ENCODE measurements around the gene CMC2.

CMC2 gene

DNA sequence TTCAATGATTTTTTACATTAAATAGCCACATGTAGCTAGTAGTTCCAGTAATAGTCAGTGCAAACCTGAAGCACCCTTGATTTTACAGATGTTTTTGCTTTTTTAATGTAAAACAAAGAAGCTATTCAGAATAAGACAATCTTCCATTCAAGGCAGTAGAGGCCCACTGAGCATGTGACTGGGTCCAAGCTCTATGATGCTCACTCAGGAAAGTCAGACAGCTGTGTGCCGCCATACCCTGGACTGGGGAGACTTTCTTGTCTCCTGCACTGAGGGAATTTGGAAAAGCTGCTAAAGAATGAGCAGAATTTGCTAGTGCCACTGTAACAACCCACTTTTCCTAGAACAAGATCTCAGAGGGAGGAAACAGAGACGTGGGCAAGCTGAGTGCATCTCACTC lies 11.8 kb upstream of the CMC2 start:
- POLR2A ChIA-PET = interaction anchor here (0.6 to 1.0 kb wide), 2 partner anchors 11 to 13 kb away, joined by 3 read pairs; partner anchors contain the start of genes CENPN and CMC2
- TF ChIP-seq, protein P1, sequence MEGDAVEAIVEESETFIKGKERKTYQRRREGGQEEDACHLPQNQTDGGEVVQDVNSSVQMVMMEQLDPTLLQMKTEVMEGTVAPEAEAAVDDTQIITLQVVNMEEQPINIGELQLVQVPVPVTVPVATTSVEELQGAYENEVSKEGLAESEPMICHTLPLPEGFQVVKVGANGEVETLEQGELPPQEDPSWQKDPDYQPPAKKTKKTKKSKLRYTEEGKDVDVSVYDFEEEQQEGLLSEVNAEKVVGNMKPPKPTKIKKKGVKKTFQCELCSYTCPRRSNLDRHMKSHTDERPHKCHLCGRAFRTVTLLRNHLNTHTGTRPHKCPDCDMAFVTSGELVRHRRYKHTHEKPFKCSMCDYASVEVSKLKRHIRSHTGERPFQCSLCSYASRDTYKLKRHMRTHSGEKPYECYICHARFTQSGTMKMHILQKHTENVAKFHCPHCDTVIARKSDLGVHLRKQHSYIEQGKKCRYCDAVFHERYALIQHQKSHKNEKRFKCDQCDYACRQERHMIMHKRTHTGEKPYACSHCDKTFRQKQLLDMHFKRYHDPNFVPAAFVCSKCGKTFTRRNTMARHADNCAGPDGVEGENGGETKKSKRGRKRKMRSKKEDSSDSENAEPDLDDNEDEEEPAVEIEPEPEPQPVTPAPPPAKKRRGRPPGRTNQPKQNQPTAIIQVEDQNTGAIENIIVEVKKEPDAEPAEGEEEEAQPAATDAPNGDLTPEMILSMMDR (IDR thresholded peaks at IDR 0.05; ENCODE audit: insufficient read depth, low read length, missing control alignments) = no peak
- CTCF ChIA-PET = interaction anchor here (1.0 to 4.4 kb wide), 8 partner anchors 8 to 95 kb away, joined by 3 to 67 read pairs (median 5); partner anchors contain the start of genes ATMIN and CMC2

GRCh38 chr16:81014672-81015071 lies 8.0 kb upstream of the CMC2 start:
- ChIA-PET CTCF (interaction anchor here (1.0 to 2.8 kb wide), 4 partner anchors 9 to 20 kb away, joined by 4 to 16 read pairs (median 8); partner anchors contain the start of gene ATMIN), POLR2A (no interaction called here)
- no peak overlapping the region for H3K4me3 ChIP-seq (ENCODE audit: low read depth, low read length)
- TF ChIP-seq, protein P1 (IDR thresholded peaks at IDR 0.05; ENCODE audit: insufficient read depth, low read length, missing control alignments) = no peak
- no peak for DNase-seq (ENCODE audit: low read depth, low spot score)

More for the DNA sequence above, 11.8 kb upstream of the CMC2 start:
- no peak for DNase-seq (ENCODE audit: low read depth, low spot score)
- H3K4me3 ChIP-seq (ENCODE audit: low read depth, low read length) = no peak overlapping the region

DNA sequence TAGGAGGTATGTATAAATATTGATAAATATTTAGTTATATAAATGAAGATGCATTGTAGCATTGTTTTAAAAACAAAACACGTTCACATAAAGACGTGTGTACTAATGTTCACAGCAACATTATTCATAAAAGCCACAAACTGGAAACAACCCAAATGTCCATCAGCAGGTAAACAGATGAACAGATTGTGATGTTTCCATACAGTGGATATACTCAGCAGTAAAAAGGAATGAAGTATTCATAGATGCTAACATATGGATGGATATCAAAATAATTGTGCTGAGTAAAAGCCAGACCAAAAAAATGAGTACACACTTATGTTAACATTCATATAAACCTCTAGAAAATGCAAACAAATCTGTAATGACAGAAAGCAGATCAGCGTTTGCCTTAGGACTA lies 6.3 kb upstream of the CMC2 start:
- TF ChIP-seq, protein P1 (IDR thresholded peaks at IDR 0.05; ENCODE audit: insufficient read depth, low read length, missing control alignments) = no peak
- H3K4me3 ChIP-seq (ENCODE audit: low read depth, low read length) = no peak overlapping the region
- ChIA-PET CTCF (interaction anchor here (2.8 kb wide), 1 partner anchor 21 kb away, joined by 16 read pairs; the partner anchor contains the start of gene ATMIN), POLR2A (no interaction called here)
- DNase-seq (ENCODE audit: low read depth, low spot score) = no peak

DNA sequence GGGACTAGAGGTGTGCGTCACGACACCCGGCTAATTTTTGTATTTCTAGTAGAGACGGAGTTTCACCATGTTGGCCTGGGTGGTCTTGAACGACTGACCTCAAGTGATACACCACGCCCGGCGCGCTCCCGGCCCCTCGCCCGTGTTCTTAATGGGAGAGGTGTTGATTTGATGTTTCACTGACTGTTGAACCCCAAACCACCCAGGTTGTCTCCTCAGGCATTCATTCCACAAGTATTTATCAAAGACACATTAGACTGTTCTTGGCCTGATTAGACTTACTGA lies 1.8 kb upstream of the CMC2 start:
- ChIA-PET CTCF (interaction anchor here (0.6 to 2.8 kb wide), 3 partner anchors 10 to 84 kb away, joined by 3 to 10 read pairs (median 3); partner anchors contain the start of gene ATMIN), POLR2A (no interaction called here)
- no peak for DNase-seq (ENCODE audit: low read depth, low spot score)
- TF ChIP-seq, protein P1 (IDR thresholded peaks at IDR 0.05; ENCODE audit: insufficient read depth, low read length, missing control alignments) = no peak
- peak overlapping the region; percentile 98 for H3K4me3 ChIP-seq (ENCODE audit: low read depth, low read length)

GRCh38 chr16:81006211-81006812 lies 373 bp downstream of the CMC2 start:
- peak overlapping the region; percentile 98 for H3K4me3 ChIP-seq (ENCODE audit: low read depth, low read length)
- ChIA-PET POLR2A (interaction anchor here (0.7 to 1.4 kb wide), 6 partner anchors 12 to 69 kb away, joined by 3 to 10 read pairs (median 3); no protein-coding TSS in a partner anchor), CTCF (interaction anchor here (0.9 to 7.0 kb wide), 9 partner anchors 8 to 82 kb away, joined by 3 to 125 read pairs (median 6); partner anchors contain the start of gene ATMIN)
- TF ChIP-seq, protein P1 (IDR thresholded peaks at IDR 0.05; ENCODE audit: insufficient read depth, low read length, missing control alignments) = no peak
- DNase-seq (ENCODE audit: low read depth, low spot score) = no peak

- TF ChIP-seq, protein P1 (IDR thresholded peaks at IDR 0.05; ENCODE audit: insufficient read depth, low read length, missing control alignments) = no peak
- POLR2A ChIA-PET = interaction anchor here (0.7 kb wide), 1 partner anchor 12 kb away, joined by 3 read pairs; no protein-coding TSS in a partner anchor
- DNase-seq (ENCODE audit: low read depth, low spot score) = no peak
- CTCF ChIA-PET = interaction anchor here (1.0 to 7.0 kb wide), 12 partner anchors 9 to 81 kb away, joined by 3 to 125 read pairs (median 13); no protein-coding TSS in a partner anchor
- peak overlapping the region; percentile 98 for H3K4me3 ChIP-seq (ENCODE audit: low read depth, low read length)
Observed at GRCh38 chr16:81005610-81006161, 999 bp downstream of the CMC2 start.

Data from AG04449 (cell line).